GM12891 (cell line): Measurements from ENCODE around the gene CCDC112.
"Not testable (repeated sequence)": the region's sequence is repeated elsewhere in the genome, so short reads cannot be mapped to it uniquely, and the experiment has no call there.

ENCODE experiments used
- DNase-seq: peaks from one replicate; pipeline ENCODE4 v3.0.0; 2011; ENCODE audit warnings: low spot score; ENCODE audit not compliant: insufficient read length
- FAIRE-seq: peaks from 2 replicates; lab custom pipeline; 2011; peaks lifted over from hg19 to GRCh38; lab: Jason Lieb, UNC
- PAX5 ChIP-seq: IDR thresholded peaks from 2 replicates; pipeline ENCODE4 v1.6.1; 2011; ENCODE audit warnings: low read length, moderate library complexity, mild to moderate bottlenecking; ENCODE audit not compliant: insufficient read depth, severe bottlenecking
- POLR2A ChIP-seq: IDR thresholded peaks from 2 replicates; pipeline ENCODE4 v1.6.1; 2011; ENCODE audit warnings: low read depth, low read length, control low read depth
- POLR2AphosphoS5 ChIP-seq: IDR thresholded peaks from 2 replicates; pipeline ENCODE4 v1.6.1; 2011; ENCODE audit warnings: low read depth, low read length, control low read depth
- POU2F2 ChIP-seq: IDR thresholded peaks from 2 replicates; pipeline ENCODE4 v1.6.1; 2011; ENCODE audit warnings: low read depth, mild to moderate bottlenecking, control low read depth, low read length, moderate library complexity
- SPI1 ChIP-seq: IDR thresholded peaks from 2 replicates; pipeline ENCODE4 v1.6.1; 2011; ENCODE audit warnings: low read depth, low read length, control low read depth
- TAF1 ChIP-seq: IDR thresholded peaks from 2 replicates; pipeline ENCODE4 v1.6.1; 2011; ENCODE audit warnings: low read depth, low read length, control low read depth

CCDC112 gene

DNA sequence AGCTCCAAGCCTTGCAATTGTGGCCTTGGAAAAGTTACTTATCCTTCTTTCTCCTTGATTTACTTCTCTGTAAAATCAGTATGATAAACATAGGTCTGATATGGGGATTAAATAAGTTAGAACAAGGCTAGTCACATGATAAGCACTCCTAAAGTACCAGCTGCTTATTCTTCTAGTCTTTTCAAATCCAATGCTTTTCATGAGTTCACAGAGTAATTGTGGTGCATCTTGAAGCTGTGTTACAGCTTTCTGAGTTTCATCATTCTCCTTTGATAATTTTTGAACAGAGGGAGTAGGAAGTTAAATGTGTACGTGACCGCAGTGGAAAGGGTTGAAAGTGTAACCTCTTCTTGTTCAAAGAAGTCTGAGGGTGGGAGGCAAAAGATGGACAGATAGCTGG, 38.8 kb upstream of the CCDC112 start:
- FAIRE-seq = no peak
- no peak for DNase-seq
- TF ChIP-seq POU2F2 (no peak), TAF1 (no peak), SPI1 (no peak), POLR2AphosphoS5 (no peak), PAX5 (no peak), POLR2A (no peak)

DNA sequence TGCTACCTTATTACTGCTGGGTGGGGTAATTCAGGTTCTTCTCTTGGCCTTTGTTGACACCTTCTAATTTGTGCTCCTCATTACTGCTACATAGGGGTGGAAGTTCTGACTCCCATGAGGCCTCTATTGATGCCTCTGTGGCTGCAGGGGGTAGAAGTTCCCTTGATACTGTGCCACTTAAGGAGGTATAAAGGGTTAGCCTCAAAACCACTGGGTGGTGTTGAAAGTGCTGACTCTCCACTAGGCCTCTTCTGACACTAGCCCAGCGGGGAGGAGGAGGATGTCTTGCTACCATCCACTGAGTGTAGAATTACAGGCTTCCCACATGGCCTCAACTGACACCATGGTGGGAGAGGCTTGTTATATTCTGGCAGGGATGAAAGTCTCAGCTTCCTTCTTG, 36.7 kb upstream of the CCDC112 start:
- DNase-seq = no peak
- FAIRE-seq = no peak
- TF ChIP-seq PAX5 = no peak
- no peak for TF ChIP-seq POLR2AphosphoS5
- no peak for TF ChIP-seq POU2F2
- no peak for TF ChIP-seq POLR2A
- no peak for TF ChIP-seq TAF1
- no peak for TF ChIP-seq SPI1

DNA sequence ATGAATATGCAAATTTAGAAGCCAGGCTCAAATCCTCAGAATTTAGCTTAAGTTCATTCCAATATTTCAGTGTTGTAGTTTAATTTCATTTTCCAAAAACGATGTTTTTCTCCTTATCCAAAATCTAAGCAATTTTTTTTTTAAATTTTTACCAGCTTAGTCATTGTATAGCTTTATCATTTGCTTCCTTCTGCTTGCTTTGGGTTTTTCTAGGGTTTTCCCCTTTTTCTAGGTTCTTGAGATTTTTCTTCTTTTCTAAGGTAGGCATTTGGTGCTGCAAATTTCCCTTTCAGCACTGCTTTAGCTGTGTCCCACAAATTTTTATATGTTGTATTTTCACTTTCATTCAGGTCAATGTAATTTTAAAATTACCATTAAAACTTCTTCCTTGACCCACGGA, 34.4 kb upstream of the CCDC112 start:
- TF ChIP-seq POLR2AphosphoS5 (no peak), POLR2A (no peak), SPI1 (no peak), POU2F2 (no peak), PAX5 (no peak), TAF1 (no peak)
- FAIRE-seq (no peak), DNase-seq (no peak)

DNA sequence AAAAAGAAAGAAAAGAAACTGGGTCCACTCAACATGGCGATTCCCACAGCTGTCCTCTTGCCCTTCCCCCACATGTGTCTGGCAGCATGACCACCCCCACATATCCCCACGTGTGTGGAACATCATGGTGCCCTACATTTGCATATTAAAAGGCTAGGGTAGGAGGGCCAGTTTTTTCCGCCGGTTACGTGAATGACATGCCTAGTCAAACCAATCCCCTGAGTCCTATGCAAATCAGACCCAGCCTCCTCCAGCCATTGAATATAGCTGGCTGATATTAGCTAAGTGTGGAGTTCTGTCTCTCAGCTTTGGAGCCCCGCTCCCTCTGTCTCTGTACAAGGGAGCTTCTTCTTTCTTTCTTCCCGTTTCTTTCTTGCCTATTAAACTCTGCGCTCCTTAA, 33.0 kb upstream of the CCDC112 start:
- no peak for DNase-seq
- peak; percentile 91 for FAIRE-seq
- no peak for TF ChIP-seq SPI1
- no peak for TF ChIP-seq POLR2A
- TF ChIP-seq POU2F2 = peak; percentile 96
- no peak for TF ChIP-seq POLR2AphosphoS5
- TF ChIP-seq TAF1 = no peak
- TF ChIP-seq PAX5 = peak; percentile 2

DNA sequence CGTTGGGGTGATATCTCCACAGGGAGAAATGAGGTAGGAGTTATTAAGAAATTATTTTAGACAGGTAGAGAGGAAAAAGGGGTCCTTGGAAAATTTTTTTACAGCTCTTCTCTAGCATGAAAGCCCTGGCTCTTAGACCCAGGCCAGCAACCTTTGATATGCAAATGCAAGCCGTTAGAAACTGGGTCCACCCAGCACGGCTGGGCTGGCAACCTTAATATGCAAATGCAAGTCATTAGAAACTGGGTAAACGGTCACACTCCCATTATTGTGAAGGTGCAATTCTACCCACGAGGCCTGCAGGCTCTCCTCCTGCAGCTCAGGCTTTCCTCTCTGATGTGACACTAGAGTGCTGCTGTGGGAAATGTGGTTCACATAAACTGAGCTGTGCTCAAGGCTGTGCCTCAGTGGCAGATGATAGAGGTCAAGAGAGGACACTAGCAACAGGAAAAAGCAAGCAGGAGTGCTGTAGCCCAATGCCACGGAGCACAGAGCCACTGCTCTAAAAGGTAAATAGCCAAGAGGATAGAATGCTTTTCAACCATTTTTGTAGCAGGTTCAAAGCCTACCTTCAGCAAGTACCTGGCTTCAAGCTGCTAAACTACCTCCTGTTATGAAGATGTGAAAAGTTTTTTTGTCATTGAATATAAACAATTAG, 32.3 kb upstream of the CCDC112 start:
- FAIRE-seq = peak; percentile 55
- peak; percentile 87 for TF ChIP-seq POU2F2
- DNase-seq = not testable (repeated sequence)

DNA sequence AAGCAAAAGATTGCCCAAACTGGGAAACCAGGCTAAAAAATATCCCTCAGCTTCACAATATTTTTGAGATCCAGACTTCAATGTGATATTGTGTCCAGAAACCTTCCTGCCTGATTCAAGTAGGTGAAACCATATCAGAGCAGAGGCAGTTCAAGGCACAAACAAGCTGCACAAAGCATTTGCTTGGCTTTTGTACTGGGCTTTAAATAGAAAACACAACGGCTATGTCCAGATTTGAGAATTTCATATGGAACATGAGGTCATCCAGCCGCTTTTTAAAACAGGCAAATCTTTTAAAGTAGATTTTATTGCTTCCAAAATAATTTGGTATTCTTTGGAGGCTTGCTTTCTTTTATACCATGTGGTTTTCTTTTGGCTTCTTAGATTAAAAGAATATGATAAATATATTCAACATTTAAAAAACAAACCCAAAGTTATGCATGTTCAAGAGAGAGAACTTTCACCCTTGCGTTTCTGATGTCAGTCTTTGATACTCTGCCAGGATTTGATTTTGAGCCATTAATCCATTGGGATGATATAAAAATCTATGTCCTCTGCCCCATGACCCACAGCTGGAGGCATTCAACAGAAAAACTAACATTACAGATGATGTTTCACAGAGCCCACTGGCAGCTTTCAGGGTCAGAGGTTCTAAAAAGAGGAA, 29.0 kb upstream of the CCDC112 start:
- TF ChIP-seq TAF1 (no peak), POLR2AphosphoS5 (no peak), PAX5 (no peak), SPI1 (no peak), POU2F2 (no peak)
- DNase-seq (no peak), FAIRE-seq (no peak)

DNA sequence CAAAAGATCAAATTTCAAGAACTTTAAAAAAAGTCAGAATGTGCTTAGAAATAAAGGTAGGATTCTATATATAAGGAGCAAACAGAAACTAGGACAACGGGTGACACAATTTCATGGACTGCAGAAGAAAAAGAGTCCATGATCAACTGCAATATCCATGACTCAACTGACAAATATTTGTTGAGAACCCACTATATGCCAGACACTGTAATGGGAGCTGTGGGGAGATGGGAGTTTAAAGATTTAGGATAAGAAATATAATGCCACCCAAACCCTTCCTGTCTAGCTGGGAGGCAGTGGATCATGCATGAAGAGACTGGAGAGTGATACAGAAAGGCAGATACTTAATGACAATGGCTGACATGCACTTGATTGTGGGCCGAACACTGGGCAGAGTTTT, 27.6 kb upstream of the CCDC112 start:
- no peak for FAIRE-seq

DNA sequence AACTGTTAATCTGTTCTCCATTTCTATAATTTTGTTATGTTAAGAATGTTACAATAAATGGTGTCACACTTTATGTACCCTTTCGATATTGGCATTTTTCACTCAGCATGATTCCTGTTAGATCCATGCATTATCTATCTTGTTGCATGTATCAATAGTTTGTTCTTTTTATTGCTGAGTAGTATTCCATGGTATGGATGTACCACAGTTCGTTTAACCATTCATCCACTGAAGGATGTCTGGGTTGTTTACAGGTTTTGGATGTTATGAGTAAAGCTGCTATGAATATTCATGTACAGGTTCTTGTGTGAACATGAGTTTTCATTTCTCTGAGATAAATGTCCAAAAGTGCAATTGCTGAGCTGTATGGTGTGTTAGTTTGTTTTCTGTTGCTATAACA, 26.3 kb upstream of the CCDC112 start:
- FAIRE-seq = no peak
- TF ChIP-seq POU2F2 = no peak
- TF ChIP-seq SPI1 = no peak
- no peak for TF ChIP-seq TAF1
- DNase-seq = no peak

More for the DNA sequence above, 27.6 kb upstream of the CCDC112 start:
- DNase-seq = no peak
- TF ChIP-seq POLR2AphosphoS5 = no peak
- no peak for TF ChIP-seq POLR2A
- no peak for TF ChIP-seq SPI1
- TF ChIP-seq POU2F2 = no peak
- no peak for TF ChIP-seq TAF1
- TF ChIP-seq PAX5 = no peak

DNA sequence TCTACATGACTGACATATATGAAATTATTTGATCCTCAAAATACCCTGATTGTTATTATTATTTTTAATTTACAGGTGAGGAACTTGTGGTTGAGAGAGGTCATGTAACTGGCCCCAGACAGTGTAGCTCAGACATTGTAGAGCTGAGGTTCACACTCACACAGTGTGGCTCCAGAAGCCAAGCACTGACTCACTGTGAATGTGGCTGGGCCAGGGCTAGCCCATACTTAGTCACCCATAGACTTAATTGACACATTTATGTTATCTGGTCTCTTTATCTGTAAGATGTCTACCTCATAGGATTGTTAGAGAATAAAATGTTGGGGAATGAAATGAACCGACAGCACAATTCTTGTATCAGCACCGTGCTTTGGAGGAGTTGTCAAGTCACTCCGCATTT, 24.9 kb upstream of the CCDC112 start:
- DNase-seq (no peak), FAIRE-seq (no peak)
- TF ChIP-seq POLR2A (no peak), PAX5 (no peak), POU2F2 (no peak), SPI1 (no peak), TAF1 (no peak), POLR2AphosphoS5 (no peak)

DNA sequence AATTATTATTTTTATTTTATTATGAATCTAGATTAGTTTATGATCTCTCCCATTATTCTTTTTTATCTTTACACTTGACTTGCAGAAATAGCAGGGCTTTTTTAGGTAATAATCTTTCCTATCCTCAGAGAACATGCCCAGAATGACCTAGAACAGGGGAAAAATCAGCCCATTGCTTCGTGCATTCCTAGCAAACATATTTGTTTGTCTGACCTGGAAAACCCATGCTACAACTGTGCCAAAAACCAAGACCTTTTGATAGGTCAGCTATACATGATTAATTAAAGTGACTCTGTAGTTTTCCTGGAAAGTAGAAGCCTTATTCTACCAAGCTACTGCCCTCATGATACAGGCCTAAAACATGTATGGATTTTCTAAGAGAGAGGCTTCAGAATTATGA, 24.1 kb upstream of the CCDC112 start:
- no peak for DNase-seq
- no peak for FAIRE-seq
- no peak for TF ChIP-seq TAF1
- no peak for TF ChIP-seq POU2F2
- no peak for TF ChIP-seq SPI1
- TF ChIP-seq POLR2A = no peak
- TF ChIP-seq POLR2AphosphoS5 = no peak
- no peak for TF ChIP-seq PAX5
